B cell (primary cell): ENCODE measurements around the gene PSMG1. TPM values are rescaled to one million over a fixed set of nuclear protein-coding genes. Genes with fewer than 3 reads are reported as not detected.

Experiments used
- ATAC-seq: fragments of 200-7000 bp; cut with Tn5 transposase; one replicate; pipeline ENCODE4 v1.10.0; 2021; ENCODE audit warnings: low read depth, mild to moderate bottlenecking, moderate number of reproducible peaks, moderate library complexity
- CTCF ChIA-PET: fragments of 350-600 bp; sonication (Branson Sonifier 250); formaldehyde crosslinking; loops from one replicate; lab custom pipeline; 2021; ENCODE audit warnings: antibody characterized with exemption, inconsistent platforms; lab: Charles Lee
- POLR2A ChIA-PET: fragments of 350-600 bp; sonication (Branson Sonifier 250); formaldehyde crosslinking; loops from one replicate; lab custom pipeline; 2021; ENCODE audit warnings: antibody characterized with exemption; lab: Charles Lee
- DNase-seq: peaks from one replicate; pipeline ENCODE4 v3.0.0; 2013
- H2AFZ ChIP-seq: 2 replicates; pipeline ENCODE4 v1.6.1; 2012; ENCODE audit warnings: mild to moderate bottlenecking, low read depth, low read length; ENCODE audit not compliant: insufficient read depth, poor library complexity, severe bottlenecking
- H3K27ac ChIP-seq, 2 donors: 1 replicate in 1 of 2; 2 replicates in 1 of 2; pipeline ENCODE4 v1.5.1; 2012 to 2013; ENCODE audit warnings: low read length in 2 of 2, mild to moderate bottlenecking in 2 of 2, moderate library complexity in 1 of 2
- H3K27me3 ChIP-seq, 4 experiments: fragments of 200-600 bp in 1 of 4; sonication (generic) in 1 of 4; replicated peaks in 1 of 4; 1 replicate in 2 of 4; 2 replicates in 2 of 4; pipeline versions ENCODE4 v1.6.1 to v1.7.0; 2013 to 2016; ENCODE audit warnings: low read length in 3 of 4, mild to moderate bottlenecking in 2 of 4, mixed read lengths in 1 of 4, moderate library complexity in 1 of 4; ENCODE audit not compliant: insufficient read depth in 4 of 4, control insufficient read depth in 3 of 4; ENCODE audit errors: control extremely low read depth in 1 of 4
- H3K36me3 ChIP-seq, 2 experiments: replicated peaks in 1 of 2; 1 replicate in 1 of 2; 2 replicates in 1 of 2; pipeline versions ENCODE4 v1.6.1 to v1.7.1; 2013; ENCODE audit warnings: low read length in 1 of 2; ENCODE audit not compliant: insufficient read depth in 2 of 2, control insufficient read depth in 1 of 2; ENCODE audit errors: control extremely low read depth in 1 of 2, extremely low read depth in 1 of 2
- H3K4me1 ChIP-seq, 2 donors: fragments of 200-600 bp in 1 of 2; sonication (generic) in 1 of 2; 1 replicate in 1 of 2; 2 replicates in 1 of 2; pipeline versions ENCODE4 v1.5.1 to v1.6.1; 2013 to 2017; ENCODE audit warnings: low read length in 2 of 2; ENCODE audit not compliant: control insufficient read depth in 2 of 2, insufficient read depth in 2 of 2
- H3K4me2 ChIP-seq: replicated peaks from 2 replicates; pipeline ENCODE3; 2012; ENCODE audit warnings: mild to moderate bottlenecking, low read depth, low read length; ENCODE audit not compliant: poor library complexity, severe bottlenecking
- H3K4me3 ChIP-seq, 5 experiments: fragments of 200-600 bp in 1 of 5; sonication (generic) in 1 of 5; 1 replicate in 3 of 5; 2 replicates in 2 of 5; pipeline versions ENCODE4 v1.5.1 to v1.7.0; 2011 to 2016; ENCODE audit warnings: low read length in 4 of 5, mild to moderate bottlenecking in 4 of 5, low read depth in 2 of 5, control low read depth in 1 of 5, moderate library complexity in 1 of 5; ENCODE audit not compliant: insufficient read depth in 1 of 5; ENCODE audit errors: control extremely low read depth in 1 of 5, extremely low read depth in 1 of 5
- H3K79me2 ChIP-seq: fragments of 200-600 bp; sonication (generic); one replicate; pipeline ENCODE4 v1.6.0; 2016; ENCODE audit warnings: low read length; ENCODE audit not compliant: control insufficient read depth, insufficient read depth
- H3K9ac ChIP-seq: fragments of 200-600 bp; sonication (generic); 2 replicates; pipeline ENCODE4 v1.6.1; 2017; ENCODE audit warnings: mild to moderate bottlenecking, low read length, moderate library complexity
- H3K9me3 ChIP-seq, 3 donors: one replicate each; pipeline versions ENCODE4 v1.6.1 to v1.7.1; 2013; ENCODE audit warnings: low read length in 2 of 3; ENCODE audit not compliant: control insufficient read depth in 2 of 3, insufficient read depth in 1 of 3; ENCODE audit errors: control extremely low read depth in 1 of 3
- H4K20me1 ChIP-seq: 2 replicates; pipeline ENCODE4 v1.6.0; 2012; ENCODE audit warnings: mild to moderate bottlenecking, low read length; ENCODE audit not compliant: insufficient read depth, control insufficient read depth, poor library complexity, severe bottlenecking
- H3K27ac Mint-ChIP-seq: one replicate; pipeline ENCODE4 v1.8.0; 2021; ENCODE audit warnings: mixed read lengths
- H3K27me3 Mint-ChIP-seq: one replicate; pipeline ENCODE4 v1.8.0; 2021; ENCODE audit warnings: mixed read lengths
- H3K4me1 Mint-ChIP-seq: one replicate; pipeline ENCODE4 v1.8.0; 2021; ENCODE audit warnings: mixed read lengths
- H3K4me3 Mint-ChIP-seq: one replicate; pipeline ENCODE4 v1.8.0; 2021; ENCODE audit warnings: mixed read lengths
- H3K9me3 Mint-ChIP-seq: one replicate; pipeline ENCODE4 v1.8.0; 2022; ENCODE audit warnings: mixed read lengths; ENCODE audit not compliant: insufficient read depth
- EZH2 ChIP-seq: IDR thresholded peaks from 2 replicates; pipeline ENCODE4 v1.6.1; 2012; ENCODE audit warnings: borderline replicate concordance, low read depth, mild to moderate bottlenecking, moderate library complexity, low read length; ENCODE audit not compliant: insufficient read depth, poor library complexity, severe bottlenecking
- WGBS: methylation state at CpG from one replicate; pipeline ENCODE4 v1.1.5; 2013; ENCODE audit warnings: missing lambda C conversion rate; ENCODE audit not compliant: insufficient coverage; 5-methylcytosine and 5-hydroxymethylcytosine counted together
- intact Hi-C: fragments of 100-400 bp; cut with micrococcal nuclease; formaldehyde crosslinking; loops from one replicate; pipeline ENCODE4 v1.10.0; 2022
- polyA plus RNA-seq: library from polyadenylated mRNA; depleted of rRNA; stranded (reverse); fragments of >200 nt; gene quantifications from 2 replicates; pipeline ENCODE4 v1.2.3, GENCODE V29; 2012
- total RNA-seq, 2 donors: library from RNA; stranded (reverse); fragments of 120-200 nt in 1 of 2; gene quantifications; 1 replicate in 1 of 2; 2 replicates in 1 of 2; pipeline versions ENCODE4 v1.2.3 to v1.2.4, GENCODE V29; 2013 to 2022
- TF ChIP-seq, protein P1 (sequence below): fragments of 200-600 bp; IDR thresholded peaks from one replicate; pipeline ENCODE4 v1.8.0; 2022; ENCODE audit warnings: antibody characterized with exemption, mild to moderate bottlenecking

The PSMG1 gene
- total and polyA plus RNA-seq, 2 donors (not counting 1 experiment from before 2014, with no cell fraction given), result 8.6 to 10.4 TPM

DNA sequence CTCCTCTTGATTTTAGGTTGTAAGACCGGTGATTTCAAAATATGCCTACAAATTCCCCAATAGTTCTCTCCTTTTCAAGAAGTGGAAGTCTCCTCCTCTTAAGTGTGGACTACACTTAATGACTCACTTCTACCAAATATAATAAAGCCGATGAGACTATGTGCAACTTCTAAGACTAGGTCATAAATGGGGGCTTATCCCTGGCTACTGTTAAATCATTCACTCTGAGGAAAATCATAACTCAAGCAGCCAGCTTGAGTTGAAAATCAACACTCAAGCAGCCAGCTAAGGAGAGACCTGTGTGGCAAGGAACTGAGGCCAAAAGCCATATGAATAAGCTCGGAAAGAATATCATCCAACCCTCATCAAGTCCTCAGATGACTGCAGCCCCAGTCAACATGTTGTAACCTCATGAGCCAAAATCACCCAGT is 49.6 kb upstream of the PSMG1 start:
- intact Hi-C loops, result no loop called here
- H3K4me1 Mint-ChIP-seq, result no peaks in the 10 kb centered on the region
- Histone ChIP-seq H4K20me1 (peaks cover 4% of the 10 kb centered on the region), H3K4me2 (no peak overlapping the region), H3K4me1 (no peaks in the 10 kb centered on the region), H3K79me2 (no peaks in the 10 kb centered on the region), H3K27ac (no peak overlapping the region), H3K9ac (no peak overlapping the region), H3K4me3 (no peak overlapping the region), H3K27me3 (no peaks in the 10 kb centered on the region), H3K9me3 (no peaks in the 10 kb centered on the region), H2AFZ (no peak overlapping the region), H3K36me3 (peaks cover 29 to 80% of the 10 kb centered on the region in 2 experiments)
- ChIA-PET POLR2A (no interaction called here), CTCF (no interaction called here)
- H3K27me3 Mint-ChIP-seq, result no peaks in the 10 kb centered on the region
- no peak for DNase-seq
- no peak for ATAC-seq
- H3K4me3 Mint-ChIP-seq, result no peak overlapping the region
- WGBS, result 94% methylated on average over 2 of the region's 3 CpGs
- no peaks in the 10 kb centered on the region for H3K9me3 Mint-ChIP-seq
- no peak for TF ChIP-seq EZH2
- TF ChIP-seq, protein P1, sequence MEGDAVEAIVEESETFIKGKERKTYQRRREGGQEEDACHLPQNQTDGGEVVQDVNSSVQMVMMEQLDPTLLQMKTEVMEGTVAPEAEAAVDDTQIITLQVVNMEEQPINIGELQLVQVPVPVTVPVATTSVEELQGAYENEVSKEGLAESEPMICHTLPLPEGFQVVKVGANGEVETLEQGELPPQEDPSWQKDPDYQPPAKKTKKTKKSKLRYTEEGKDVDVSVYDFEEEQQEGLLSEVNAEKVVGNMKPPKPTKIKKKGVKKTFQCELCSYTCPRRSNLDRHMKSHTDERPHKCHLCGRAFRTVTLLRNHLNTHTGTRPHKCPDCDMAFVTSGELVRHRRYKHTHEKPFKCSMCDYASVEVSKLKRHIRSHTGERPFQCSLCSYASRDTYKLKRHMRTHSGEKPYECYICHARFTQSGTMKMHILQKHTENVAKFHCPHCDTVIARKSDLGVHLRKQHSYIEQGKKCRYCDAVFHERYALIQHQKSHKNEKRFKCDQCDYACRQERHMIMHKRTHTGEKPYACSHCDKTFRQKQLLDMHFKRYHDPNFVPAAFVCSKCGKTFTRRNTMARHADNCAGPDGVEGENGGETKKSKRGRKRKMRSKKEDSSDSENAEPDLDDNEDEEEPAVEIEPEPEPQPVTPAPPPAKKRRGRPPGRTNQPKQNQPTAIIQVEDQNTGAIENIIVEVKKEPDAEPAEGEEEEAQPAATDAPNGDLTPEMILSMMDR, result no peak
- no peak overlapping the region for H3K27ac Mint-ChIP-seq

GRCh38 chr21:39224930-39225329 is 41.7 kb upstream of the PSMG1 start:
- Histone ChIP-seq H3K36me3 (peaks cover 13 to 26% of the 10 kb centered on the region in 2 experiments), H3K4me3 (no peak overlapping the region), H3K4me2 (no peak overlapping the region), H3K27me3 (no peaks in the 10 kb centered on the region), H3K4me1 (no peaks in the 10 kb centered on the region), H3K79me2 (no peaks in the 10 kb centered on the region), H3K9me3 (no peaks in the 10 kb centered on the region), H4K20me1 (no peaks in the 10 kb centered on the region), H3K9ac (no peak overlapping the region), H3K27ac (no peak overlapping the region), H2AFZ (no peak overlapping the region)
- intact Hi-C loops, result no loop called here
- no peaks in the 10 kb centered on the region for H3K27me3 Mint-ChIP-seq
- no peak for DNase-seq
- no peaks in the 10 kb centered on the region for H3K4me1 Mint-ChIP-seq
- WGBS, result no CpG with 5 or more reads among the region's 3 CpGs
- ChIA-PET CTCF (no interaction called here), POLR2A (no interaction called here)
- H3K4me3 Mint-ChIP-seq, result no peak overlapping the region
- H3K9me3 Mint-ChIP-seq, result no peaks in the 10 kb centered on the region
- TF ChIP-seq, protein P1, result no peak
- no peak for TF ChIP-seq EZH2
- no peak overlapping the region for H3K27ac Mint-ChIP-seq
- no peak for ATAC-seq
